Neural cell (in vitro differentiated cells): ENCODE results near the gene ITPRIP. TPM values are rescaled to one million over a fixed set of nuclear protein-coding genes. Genes with fewer than 3 reads are reported as not detected.

Experiments
- H2AFZ ChIP-seq: fragments of 200-600, 300-800 bp; sonication (generic), shearing (Covaris generic); 2 replicates; pipeline ENCODE4 v1.6.0; 2014; ENCODE audit warnings: low read depth, mild to moderate bottlenecking, antibody characterized with exemption, low read length, moderate library complexity
- H3F3A ChIP-seq: fragments of 200-600 bp; shearing (Covaris generic); 2 replicates; pipeline ENCODE4 v1.6.1; 2016; ENCODE audit warnings: mild to moderate bottlenecking, moderate library complexity, mixed read lengths, antibody characterized with exemption, low read length; ENCODE audit not compliant: insufficient read depth, poor library complexity, severe bottlenecking
- H3K27ac ChIP-seq: fragments of 200-600, 300-800 bp; sonication (generic), shearing (Covaris generic); 2 replicates; pipeline ENCODE4 v1.5.1; 2014; ENCODE audit warnings: mild to moderate bottlenecking, low read length, moderate library complexity
- H3K27me3 ChIP-seq: fragments of 300-800, 200-600 bp; sonication (generic), shearing (Covaris generic); 2 replicates; pipeline ENCODE4 v1.6.0; 2014; ENCODE audit warnings: mild to moderate bottlenecking, low read depth, low read length, moderate library complexity; ENCODE audit not compliant: insufficient read depth
- H3K36me3 ChIP-seq: fragments of 300-800, 200-600 bp; sonication (generic), shearing (Covaris generic); 2 replicates; pipeline ENCODE4 v1.5.1; 2014; ENCODE audit warnings: mild to moderate bottlenecking, antibody characterized with exemption, low read length, moderate library complexity; ENCODE audit not compliant: insufficient read depth
- H3K4me2 ChIP-seq: fragments of 300-800, 200-600 bp; sonication (generic), shearing (Covaris generic); 2 replicates; pipeline ENCODE4 v1.6.0; 2014; ENCODE audit warnings: mild to moderate bottlenecking, low read length
- H3K4me3 ChIP-seq: fragments of 300-800, 200-600 bp; sonication (generic), shearing (Covaris generic); 2 replicates; pipeline ENCODE4 v1.5.1; 2014; ENCODE audit warnings: mild to moderate bottlenecking, low read length, moderate library complexity
- H3K79me2 ChIP-seq: fragments of 200-600 bp; shearing (Covaris generic); replicated peaks from 2 replicates; pipeline ENCODE4 v1.6.0; 2014; ENCODE audit warnings: mild to moderate bottlenecking, low read length, moderate library complexity; ENCODE audit not compliant: insufficient read depth
- H3K9ac ChIP-seq: fragments of 300-800, 200-600 bp; sonication (generic), shearing (Covaris generic); 2 replicates; pipeline ENCODE4 v1.6.1; 2016; ENCODE audit warnings: mild to moderate bottlenecking, low read length, mixed read lengths
- H3K9me2 ChIP-seq: fragments of 200-600 bp; shearing (Covaris generic); 2 replicates; pipeline ENCODE4 v1.6.1; 2016; ENCODE audit warnings: mild to moderate bottlenecking, low read length, mixed read lengths; ENCODE audit not compliant: insufficient read depth
- H3K9me3 ChIP-seq: fragments of 200-600, 300-800 bp; sonication (generic), shearing (Covaris generic); 2 replicates; pipeline ENCODE4 v1.6.1; 2016; ENCODE audit warnings: mild to moderate bottlenecking, mixed run types, low read length, moderate library complexity, mixed read lengths
- H4K20me1 ChIP-seq: fragments of 200-600 bp; shearing (Covaris generic); 2 replicates; pipeline ENCODE4 v1.6.1; 2016; ENCODE audit warnings: mild to moderate bottlenecking, mixed run types; ENCODE audit not compliant: insufficient read depth
- CTCF ChIP-seq: fragments of 450-650 bp; IDR thresholded peaks from 2 replicates; pipeline ENCODE4 v1.5.1; 2014; ENCODE audit warnings: antibody characterized with exemption, mild to moderate bottlenecking, moderate library complexity; ENCODE audit not compliant: poor library complexity, severe bottlenecking
- EP300 ChIP-seq: fragments of 450-650 bp; conservative IDR thresholded peaks from 2 replicates; pipeline ENCODE4 v1.6.1; 2014; ENCODE audit warnings: antibody characterized with exemption, mild to moderate bottlenecking, moderate library complexity; ENCODE audit not compliant: poor library complexity, severe bottlenecking
- EZH2 ChIP-seq: fragments of 200-600, 300-800 bp; shearing (Covaris generic), sonication (generic); IDR thresholded peaks from 2 replicates; pipeline ENCODE4 v1.6.1; 2014; ENCODE audit warnings: antibody characterized with exemption, low read length, borderline replicate concordance, mild to moderate bottlenecking; ENCODE audit not compliant: insufficient read depth, poor library complexity, severe bottlenecking
- MXI1 ChIP-seq: fragments of 450-650 bp; conservative IDR thresholded peaks from 2 replicates; pipeline ENCODE4 v1.6.1; 2014; ENCODE audit warnings: antibody characterized with exemption, mild to moderate bottlenecking; ENCODE audit not compliant: poor library complexity, severe bottlenecking
- POLR2AphosphoS5 ChIP-seq: IDR thresholded peaks from 2 replicates; pipeline ENCODE4 v1.6.1; 2012
- RAD21 ChIP-seq: fragments of 450-650 bp; conservative IDR thresholded peaks from 2 replicates; pipeline ENCODE4 v1.6.1; 2014; ENCODE audit warnings: antibody characterized with exemption, mild to moderate bottlenecking, moderate library complexity
- SMC3 ChIP-seq: fragments of 450-650 bp; conservative IDR thresholded peaks from 2 replicates; pipeline ENCODE4 v1.6.1; 2014; ENCODE audit warnings: antibody characterized with exemption, mild to moderate bottlenecking, moderate library complexity; ENCODE audit not compliant: poor library complexity
- TAF1 ChIP-seq: IDR thresholded peaks from 2 replicates; pipeline ENCODE4 v1.6.1; 2012; ENCODE audit warnings: low read depth
- polyA plus RNA-seq: library from polyadenylated mRNA; depleted of rRNA; stranded (reverse); fragments of >200 nt; gene quantifications from 2 replicates; pipeline ENCODE4 v1.2.3, GENCODE V29; 2014
- TF ChIP-seq, protein P1 (sequence below): IDR thresholded peaks from 2 replicates; pipeline ENCODE4 v1.6.1; 2012; ENCODE audit warnings: borderline replicate concordance

ITPRIP gene
- polyA plus RNA-seq, 1 donor from 2014 or later: 1.5 TPM

- no peak for TF ChIP-seq SMC3
These were observed 9.7 kb downstream of the ITPRIP start (continued) for GRCh38 chr10:104328646-104328895.

DNA sequence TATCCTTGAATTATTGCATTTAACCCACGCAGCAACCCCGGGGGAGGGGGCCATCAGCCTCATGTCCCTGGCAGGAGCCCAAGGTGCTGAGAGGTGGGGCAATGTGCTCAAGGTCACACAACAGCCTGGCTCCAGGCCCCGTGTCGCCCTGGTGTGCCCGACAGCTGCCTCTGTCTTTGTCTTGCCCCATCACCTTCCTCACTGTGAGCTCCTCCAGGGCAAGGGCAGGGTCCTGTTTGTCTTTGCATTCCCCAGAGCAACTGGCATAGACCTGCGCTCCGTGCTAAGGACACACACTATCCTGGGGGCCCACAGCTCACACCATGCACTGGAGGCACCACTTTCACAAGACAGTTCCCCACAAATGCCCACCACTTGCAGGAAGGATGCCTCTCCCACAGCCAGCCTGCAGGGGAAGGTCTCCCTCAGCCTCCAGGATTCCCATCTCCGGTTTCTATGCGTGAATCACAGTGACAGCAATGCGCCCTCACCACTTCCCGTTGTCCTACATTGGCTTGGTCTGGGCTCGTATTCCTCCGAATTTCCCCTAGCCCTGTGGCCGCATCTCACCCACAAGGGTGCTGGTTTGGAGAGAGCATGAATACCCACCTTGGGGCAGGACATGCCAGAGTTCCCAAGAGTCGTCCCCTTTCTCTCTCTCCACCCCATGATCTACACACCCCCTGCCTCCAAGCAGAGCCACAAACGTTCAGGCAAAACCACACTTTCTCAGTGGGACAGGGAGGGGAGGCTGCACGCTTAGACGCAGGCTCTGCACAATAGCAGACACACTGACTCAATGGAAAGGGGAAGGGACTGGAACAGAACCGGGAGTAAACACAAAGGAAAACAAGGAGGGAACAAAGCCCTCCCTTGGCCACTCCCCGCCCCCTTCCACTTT lies 10.3 kb downstream of the ITPRIP start:
- peak overlapping the region; percentile 71 for H2AFZ ChIP-seq
- H3K36me3 ChIP-seq: no peaks in the 10 kb centered on the region
- H3K4me3 ChIP-seq: peak overlapping the region; percentile 64
- H3K9me2 ChIP-seq: no peaks in the 10 kb centered on the region
- peak overlapping the region; percentile 66 for H3K4me2 ChIP-seq
- peak overlapping the region; percentile 73 for H3K9ac ChIP-seq
- TF ChIP-seq TAF1 (peak; percentile 29), RAD21 (no peak), POLR2AphosphoS5 (peak; percentile 44), MXI1 (peak; percentile 10), CTCF (peak; percentile 42), EP300 (no peak), EZH2 (no peak), SMC3 (no peak)
- TF ChIP-seq, protein P1, sequence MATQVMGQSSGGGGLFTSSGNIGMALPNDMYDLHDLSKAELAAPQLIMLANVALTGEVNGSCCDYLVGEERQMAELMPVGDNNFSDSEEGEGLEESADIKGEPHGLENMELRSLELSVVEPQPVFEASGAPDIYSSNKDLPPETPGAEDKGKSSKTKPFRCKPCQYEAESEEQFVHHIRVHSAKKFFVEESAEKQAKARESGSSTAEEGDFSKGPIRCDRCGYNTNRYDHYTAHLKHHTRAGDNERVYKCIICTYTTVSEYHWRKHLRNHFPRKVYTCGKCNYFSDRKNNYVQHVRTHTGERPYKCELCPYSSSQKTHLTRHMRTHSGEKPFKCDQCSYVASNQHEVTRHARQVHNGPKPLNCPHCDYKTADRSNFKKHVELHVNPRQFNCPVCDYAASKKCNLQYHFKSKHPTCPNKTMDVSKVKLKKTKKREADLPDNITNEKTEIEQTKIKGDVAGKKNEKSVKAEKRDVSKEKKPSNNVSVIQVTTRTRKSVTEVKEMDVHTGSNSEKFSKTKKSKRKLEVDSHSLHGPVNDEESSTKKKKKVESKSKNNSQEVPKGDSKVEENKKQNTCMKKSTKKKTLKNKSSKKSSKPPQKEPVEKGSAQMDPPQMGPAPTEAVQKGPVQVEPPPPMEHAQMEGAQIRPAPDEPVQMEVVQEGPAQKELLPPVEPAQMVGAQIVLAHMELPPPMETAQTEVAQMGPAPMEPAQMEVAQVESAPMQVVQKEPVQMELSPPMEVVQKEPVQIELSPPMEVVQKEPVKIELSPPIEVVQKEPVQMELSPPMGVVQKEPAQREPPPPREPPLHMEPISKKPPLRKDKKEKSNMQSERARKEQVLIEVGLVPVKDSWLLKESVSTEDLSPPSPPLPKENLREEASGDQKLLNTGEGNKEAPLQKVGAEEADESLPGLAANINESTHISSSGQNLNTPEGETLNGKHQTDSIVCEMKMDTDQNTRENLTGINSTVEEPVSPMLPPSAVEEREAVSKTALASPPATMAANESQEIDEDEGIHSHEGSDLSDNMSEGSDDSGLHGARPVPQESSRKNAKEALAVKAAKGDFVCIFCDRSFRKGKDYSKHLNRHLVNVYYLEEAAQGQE: peak; percentile 38
- peak overlapping the region; percentile 77 for H3K27ac ChIP-seq
- H3K9me3 ChIP-seq: no peaks in the 10 kb centered on the region
- peaks cover 6% of the 10 kb centered on the region for H3K27me3 ChIP-seq
- H3K79me2 ChIP-seq: peaks cover 19% of the 10 kb centered on the region
- no peaks in the 10 kb centered on the region for H4K20me1 ChIP-seq
- H3F3A ChIP-seq: no peaks in the 10 kb centered on the region

- peaks cover 19% of the 10 kb centered on the region for H3K79me2 ChIP-seq
- H3K27me3 ChIP-seq: peaks cover 6% of the 10 kb centered on the region
- H3F3A ChIP-seq: no peaks in the 10 kb centered on the region
- H2AFZ ChIP-seq: no peak overlapping the region
- H4K20me1 ChIP-seq: no peaks in the 10 kb centered on the region
- H3K36me3 ChIP-seq: no peaks in the 10 kb centered on the region
- no peak overlapping the region for H3K9ac ChIP-seq
- no peaks in the 10 kb centered on the region for H3K9me3 ChIP-seq
- peak overlapping the region; percentile 77 for H3K27ac ChIP-seq
- peak overlapping the region; percentile 64 for H3K4me3 ChIP-seq
- no peaks in the 10 kb centered on the region for H3K9me2 ChIP-seq
- TF ChIP-seq RAD21 (no peak), EP300 (no peak), MXI1 (no peak), CTCF (no peak), TAF1 (no peak), EZH2 (no peak), POLR2AphosphoS5 (no peak), SMC3 (no peak)
- TF ChIP-seq, protein P1: no peak
- H3K4me2 ChIP-seq: peak overlapping the region; percentile 66
These were observed 11.2 kb downstream of the ITPRIP start for GRCh38 chr10:104326991-104327610.
